ENCODE measurements around the gene SGMS1.
"Not testable (repeated sequence)": the region's sequence is repeated elsewhere in the genome, so short reads cannot be mapped to it uniquely, and the experiment has no call there.

SGMS1 gene

DNA sequence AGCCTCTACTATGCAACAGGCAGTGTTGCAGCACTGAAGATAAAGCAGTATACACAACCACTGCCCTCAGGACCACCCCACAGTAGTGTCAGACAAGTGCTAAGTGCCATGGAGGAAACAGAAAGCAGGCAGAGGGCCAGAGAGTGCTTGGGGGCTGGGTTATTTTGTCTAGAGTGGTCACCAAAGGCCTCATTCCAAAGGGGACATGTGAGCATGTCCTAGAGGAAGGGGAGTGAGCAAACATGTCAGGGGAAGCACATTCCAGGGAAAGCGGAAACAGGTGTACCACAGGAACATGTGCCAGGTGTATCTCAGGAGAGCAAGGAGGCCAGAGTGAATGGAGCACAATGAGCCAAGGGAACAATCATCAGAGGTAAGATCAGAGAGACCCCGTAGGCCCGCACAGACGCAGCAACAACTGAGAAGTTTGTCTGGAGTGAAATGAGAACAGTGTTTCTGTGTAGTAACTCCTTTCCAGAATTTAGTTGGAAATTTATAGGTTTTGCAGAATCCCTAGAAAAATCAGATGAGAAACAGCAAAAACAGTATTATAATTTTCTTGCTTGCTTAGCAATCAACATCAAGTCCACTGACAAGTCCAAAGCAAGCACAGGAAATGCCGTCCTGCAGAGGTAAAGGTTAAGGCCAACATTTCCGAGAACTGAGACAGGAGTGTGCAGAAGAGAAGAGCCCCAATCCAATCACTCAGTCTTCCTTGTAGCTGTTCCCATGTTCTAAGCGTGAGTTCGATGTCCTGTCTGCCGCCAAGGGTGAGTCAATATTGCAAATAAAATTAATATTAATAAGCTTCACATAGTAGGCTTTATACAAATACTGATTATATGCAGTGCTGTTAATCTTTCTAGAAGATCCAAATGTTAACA is 67.3 kb downstream of the SGMS1 start:
- no peak for DNase-seq

DNA sequence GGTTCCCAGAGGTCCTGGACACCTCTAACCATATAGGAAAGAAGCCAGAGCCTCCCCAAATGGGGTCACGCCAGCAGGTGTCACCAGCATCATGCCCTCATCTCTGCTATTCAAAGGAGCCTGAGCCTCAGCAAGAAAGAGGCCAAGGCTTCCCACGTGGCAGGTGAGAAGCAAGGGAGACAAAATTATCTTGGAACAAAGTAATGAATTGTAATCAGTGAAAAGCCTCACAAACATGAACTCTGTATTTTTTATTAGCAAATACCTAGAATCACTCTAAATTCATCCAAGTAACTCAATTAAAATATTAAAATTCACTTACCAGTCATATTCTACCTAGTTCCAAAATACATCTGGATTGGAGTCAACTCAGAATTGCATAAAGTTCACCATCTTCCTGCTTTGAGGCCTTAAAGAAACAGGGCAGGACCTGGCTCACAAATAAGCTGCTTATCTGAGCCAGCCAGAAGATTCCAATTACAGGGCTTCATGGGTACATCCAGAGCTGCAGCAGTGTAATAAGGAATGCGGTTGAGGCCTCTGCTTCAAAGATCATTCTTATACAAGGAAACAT is 68.7 kb downstream of the SGMS1 start:
- peak; percentile 43 for DNase-seq

DNA sequence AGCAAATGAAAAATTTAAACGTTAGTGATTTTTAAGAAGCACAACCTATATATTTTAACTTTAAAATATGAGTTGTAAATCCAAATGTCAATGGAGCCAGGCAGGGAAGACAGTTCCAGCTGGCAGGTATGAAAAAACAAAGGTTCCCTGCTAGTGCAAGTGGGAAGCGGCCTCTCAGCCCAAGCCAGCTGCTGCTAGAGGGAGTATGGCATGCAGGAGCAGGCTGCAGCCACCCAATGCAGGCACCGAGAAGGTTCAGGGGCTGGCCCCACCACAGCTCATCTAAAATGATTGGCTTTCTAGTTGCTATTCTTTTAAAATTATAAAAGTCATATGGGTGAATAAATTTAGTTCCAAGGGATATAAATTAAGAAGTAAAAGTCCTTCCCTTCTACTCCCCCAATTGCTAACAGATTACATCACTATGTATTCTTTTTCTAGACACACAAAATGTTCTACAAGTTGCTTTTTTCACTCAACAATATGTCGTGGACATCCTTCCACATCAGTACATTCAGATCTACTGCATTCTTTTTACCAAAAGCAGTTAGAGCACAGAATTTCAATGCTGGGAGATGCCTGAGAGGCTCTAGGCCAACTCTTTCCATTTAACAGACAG is 69.3 kb downstream of the SGMS1 start:
- no peak for DNase-seq

DNA sequence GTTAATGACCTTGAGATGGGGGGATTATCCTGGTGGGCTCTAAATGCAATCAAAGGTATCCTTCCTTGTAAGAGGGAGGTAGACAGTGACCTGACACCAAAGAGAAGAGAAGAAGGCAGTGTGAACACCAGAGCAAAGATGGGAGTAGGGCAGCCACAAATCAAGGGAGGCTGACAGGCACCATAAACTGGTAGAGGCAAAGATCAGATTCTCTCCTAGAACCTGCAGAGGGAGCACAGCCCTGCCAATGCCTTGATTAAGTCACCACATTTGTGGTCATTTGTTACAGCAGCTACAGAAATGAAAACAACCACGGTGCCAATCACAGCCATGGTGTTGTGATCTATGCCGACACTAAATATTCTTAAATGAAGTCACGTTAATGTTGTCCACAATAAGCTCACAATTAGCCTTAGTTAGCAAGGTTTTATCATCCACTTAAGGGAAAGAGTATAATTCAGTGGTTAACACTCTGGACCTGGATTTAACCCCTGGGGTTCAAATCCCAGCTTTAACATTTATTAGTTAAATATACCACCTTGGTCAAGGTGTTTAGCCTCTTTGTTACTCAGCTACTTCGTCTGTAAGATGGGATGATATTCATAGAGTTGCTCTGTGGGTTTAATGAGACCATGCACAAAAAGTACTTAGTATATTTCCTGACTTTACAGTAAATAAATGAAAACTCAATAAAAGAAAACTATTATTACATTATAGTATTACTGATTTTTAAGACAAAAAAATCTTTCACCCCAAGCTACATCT is 70.8 kb downstream of the SGMS1 start:
- no peak for DNase-seq

DNA sequence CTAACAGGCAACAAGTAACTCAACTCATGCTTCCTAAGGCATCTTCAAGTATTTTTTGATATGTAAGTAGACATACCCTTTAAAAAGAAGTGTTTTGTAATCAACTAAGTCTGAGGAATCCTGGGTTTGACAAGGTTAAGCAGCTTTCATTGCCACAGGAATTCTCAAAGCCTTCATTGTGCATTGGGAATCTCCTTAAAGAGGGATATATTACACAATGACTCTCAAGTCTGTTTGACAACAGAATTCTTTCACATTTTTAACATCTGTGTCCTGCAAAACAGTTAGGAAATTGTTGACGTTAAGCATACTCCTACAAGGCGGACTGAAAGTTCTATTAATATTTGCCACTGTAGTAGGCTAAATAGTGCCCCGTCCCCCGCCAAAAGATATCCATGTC is 71.4 kb downstream of the SGMS1 start:
- DNase-seq: peak; percentile 76

DNA sequence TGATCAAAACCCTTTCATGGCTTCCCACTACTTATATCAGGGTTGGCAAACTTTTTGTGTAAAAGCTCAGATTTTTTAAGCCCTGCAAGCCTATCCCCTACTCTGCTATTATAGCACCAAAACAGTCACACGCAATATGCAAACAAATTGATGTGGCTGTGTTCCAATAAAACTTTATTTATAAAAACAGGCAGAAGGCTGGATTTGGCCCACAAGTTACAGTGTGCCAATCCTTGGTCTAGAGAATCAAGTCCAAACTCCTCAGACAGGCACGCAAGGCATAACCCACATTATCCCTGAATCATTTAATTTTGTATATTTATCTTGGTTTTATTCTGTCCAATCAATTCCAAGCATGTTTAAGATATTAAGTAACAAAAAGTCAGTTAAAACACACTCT is 71.9 kb downstream of the SGMS1 start:
- DNase-seq: no peak

DNA sequence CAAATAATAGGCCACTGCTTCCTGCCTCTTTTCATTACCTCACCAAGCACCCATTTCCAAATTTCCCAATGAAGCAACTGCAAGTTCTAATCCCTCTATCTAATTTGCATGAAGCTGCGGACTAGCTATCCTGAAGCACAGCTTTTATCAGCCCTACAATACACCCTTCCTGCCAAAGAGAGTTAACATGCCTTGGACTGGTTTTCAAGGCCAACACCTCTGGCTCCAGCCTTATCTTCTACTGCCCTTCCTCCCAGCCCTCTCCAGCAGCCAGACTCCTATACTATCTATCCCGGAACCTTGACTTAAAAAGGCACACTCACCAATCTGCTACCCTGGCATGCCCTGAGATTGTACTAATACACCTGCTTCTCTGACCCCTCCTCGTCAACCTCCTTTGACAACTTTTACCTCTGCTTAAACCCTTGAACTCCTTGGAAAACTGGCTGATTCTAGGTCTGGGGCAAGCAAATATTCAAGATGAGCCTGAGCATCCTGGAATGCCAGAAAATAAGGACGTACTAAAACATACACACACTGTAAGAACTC is 73.4 kb downstream of the SGMS1 start:
- DNase-seq: no peak

DNA sequence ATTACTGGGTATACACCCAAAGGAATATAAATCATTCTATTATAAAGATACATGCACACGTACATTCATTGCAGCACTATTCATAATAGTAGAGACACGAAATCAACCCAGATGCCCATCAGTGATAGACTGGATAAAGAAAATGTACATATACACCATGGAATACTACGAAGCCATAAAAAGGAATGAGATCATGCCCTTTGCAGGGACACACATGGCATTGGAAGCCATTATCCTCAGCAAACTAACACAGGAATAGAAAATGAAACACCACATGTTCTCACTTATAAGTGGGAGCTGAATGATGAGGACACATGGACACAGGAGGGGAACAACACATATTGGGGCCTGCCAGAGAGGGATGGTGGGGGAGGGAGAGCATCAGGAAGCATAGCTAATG is 74.6 kb downstream of the SGMS1 start:
- DNase-seq: not testable (repeated sequence)

DNA sequence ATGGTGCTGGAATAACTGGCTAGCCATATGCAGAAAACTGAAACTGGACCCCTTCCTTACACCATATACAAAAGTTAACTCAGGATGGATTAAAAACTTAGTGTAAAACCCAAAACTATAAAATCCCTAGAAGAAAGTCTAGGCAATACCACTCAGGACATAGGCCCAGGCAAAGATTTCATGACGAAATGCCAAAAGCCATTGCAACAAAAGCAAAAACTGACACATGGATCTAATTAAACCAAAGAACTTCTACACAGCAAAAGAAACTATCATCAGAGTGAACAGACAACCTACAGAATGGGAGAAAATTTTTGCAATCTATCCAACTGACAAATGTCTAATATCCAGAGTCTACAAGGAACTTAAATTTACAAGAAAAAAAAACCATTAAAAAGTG is 75.3 kb downstream of the SGMS1 start:
- DNase-seq: peak; percentile 50

DNA sequence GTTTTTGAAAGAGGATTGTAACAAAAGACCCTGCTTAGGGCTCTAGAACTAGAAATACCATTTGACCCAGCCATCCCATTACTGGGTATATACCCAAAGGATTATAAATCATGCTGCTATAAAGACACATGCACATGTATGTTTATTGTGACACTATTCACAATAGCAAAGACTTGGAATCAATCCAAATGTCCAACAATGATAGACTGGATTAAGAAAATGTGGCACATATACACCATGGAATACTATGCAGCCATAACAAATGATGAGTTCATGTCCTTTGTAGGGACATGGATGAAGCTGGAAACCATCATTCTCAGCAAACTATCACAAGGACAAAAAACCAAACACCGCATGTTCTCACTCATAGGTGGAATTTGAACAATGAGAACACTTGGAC is 77.5 kb downstream of the SGMS1 start:
- not testable (repeated sequence) for DNase-seq

DNA sequence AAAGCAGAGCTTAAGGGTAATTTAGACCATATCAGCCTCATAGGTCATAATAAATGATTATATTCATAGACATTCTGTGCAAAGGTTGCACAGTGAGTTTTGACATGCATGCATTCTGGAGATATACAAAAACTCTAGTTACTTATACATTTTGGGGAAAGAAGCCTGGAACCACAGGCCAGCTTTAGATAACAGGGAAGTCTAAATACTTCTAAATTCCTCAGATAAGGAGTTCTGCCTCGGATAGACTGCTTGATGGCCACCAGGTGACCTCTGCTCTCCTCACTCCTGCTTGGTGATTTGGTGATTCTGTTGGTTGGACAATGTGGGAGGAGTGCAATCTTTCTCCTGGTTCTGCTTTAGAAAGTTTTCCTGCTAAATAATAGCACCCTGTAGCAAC is 77.9 kb downstream of the SGMS1 start:
- DNase-seq: no peak

DNA sequence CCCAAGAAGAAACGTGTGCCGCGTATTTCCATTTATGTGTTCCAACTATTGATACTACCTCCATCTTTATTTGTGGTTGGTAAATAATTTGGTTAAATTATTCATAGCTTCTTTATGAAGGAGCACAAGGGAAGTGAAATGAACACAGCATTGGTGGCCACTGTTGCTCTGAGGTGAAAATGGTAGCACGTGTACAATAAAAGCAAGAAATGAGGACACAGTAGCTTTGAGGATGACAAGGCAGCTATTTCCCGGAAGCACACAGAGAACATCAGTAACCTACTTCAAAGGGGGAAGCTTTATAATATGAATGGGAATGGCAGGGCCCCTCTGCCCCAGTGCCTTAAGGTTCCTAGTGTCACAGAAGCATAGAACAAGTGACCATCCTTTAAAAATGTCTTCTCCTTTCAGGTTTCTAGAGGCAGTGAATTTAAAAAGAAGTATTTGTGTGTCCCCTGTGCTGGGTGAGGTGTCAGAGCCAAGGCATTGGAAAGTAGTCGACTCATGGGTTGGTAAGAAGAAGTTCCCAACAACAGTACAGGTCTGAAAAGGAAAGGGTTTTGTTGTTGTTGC is 78.8 kb downstream of the SGMS1 start:
- no peak for DNase-seq

DNA sequence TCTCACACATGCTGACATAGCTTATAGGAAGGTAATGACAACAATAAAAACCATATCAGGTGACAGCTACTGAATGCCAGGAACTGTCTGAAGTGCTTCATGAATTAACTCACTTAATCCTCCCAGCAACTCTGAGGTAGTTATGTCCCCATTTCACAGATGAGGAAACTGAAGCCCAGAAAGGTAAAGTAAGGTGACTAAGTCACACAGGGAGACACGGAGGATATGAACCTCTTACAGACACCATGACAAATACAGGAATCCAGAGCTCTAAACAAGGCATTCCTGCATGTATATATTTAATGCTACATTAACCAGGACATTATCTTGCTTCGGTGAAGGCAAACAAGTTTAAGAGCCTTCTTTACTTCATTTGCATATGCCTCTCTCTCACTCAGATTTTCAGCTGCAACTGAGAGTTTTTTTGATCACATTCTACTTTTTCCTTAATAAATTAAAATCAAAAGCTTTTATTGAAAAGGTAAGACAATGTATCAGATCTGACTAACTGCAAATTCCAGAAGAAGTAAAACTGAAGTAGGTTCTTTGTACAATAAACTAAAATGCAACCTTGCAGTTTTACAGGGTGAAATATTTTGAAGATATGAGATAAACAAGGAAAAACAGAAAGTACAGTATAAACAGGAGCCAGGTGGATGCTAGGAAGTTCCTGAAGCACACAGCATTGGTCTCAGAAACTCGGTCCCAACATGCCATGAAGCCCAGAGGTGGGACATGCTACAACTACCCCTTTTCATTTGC is 79.5 kb downstream of the SGMS1 start:
- no peak for DNase-seq

DNA sequence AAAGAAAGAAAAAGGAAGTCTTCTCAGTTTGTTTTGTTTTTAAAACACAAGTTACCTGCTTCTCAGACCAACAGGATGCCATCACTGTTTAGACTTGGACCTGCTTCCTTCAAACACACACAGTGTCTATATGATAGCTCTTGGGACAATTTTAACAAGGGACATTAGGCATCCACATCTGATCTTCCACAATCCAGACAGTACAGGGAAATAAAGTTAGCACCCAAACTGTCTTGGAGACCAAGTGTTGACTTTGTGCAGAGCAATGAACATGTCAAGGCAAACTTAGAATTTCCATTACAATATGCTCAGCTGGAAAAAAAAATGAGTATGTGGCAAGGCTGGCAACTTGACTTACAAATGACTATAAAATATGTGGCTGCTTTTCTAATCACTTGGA is 80.9 kb downstream of the SGMS1 start:
- DNase-seq: no peak

DNA sequence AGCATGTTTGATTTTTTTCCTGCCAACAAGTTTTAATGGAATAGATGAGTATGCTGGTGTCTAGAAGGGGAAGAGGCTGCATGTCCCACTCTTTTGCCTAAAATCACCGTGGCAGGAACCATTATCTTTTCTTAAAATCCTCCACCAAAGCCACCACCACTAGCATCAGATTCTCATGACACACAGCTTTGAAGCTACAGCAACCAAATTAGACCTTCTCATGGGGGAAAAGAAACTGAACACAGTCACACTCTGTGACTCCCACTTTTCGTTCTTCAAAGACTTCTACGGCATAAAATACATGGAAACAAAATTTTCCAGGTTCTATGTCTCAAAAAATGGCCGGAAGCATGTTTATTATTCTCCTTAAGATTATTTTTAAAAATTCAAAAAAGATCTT is 81.8 kb downstream of the SGMS1 start:
- no peak for DNase-seq

DNA sequence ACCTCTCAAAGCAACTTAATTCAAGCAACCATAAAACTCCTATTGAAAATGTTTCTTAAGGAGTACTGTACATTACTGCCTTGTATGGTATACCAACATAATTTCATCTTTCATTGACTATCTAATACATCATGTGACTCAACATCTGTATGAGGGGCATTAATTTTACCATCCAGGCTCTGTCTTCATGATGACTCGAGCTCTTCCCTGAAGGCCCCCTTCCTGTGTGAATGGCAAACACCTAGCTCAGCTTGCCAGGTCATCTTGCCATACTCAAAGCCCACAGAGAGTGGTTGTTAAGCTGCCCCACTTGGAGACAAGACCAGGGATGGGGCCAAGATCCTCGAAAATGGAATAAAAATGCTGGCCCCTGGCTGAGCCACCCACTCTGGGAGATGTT is 82.4 kb downstream of the SGMS1 start:
- no peak for DNase-seq

DNA sequence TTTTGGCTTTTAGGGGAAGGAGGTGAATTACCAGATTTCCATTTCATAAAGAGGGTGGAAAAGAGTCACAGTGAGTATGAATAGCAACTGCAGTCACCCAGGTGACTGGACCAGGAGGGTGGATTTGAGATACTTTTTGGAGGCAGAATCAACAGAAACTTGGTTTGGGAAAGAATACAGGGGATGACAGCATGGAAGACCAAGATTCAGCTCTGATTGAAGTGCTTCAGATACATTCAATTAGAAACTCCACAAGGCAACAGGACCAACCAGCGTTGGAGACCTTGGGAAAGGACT is 83.0 kb downstream of the SGMS1 start:
- DNase-seq: no peak

DNA sequence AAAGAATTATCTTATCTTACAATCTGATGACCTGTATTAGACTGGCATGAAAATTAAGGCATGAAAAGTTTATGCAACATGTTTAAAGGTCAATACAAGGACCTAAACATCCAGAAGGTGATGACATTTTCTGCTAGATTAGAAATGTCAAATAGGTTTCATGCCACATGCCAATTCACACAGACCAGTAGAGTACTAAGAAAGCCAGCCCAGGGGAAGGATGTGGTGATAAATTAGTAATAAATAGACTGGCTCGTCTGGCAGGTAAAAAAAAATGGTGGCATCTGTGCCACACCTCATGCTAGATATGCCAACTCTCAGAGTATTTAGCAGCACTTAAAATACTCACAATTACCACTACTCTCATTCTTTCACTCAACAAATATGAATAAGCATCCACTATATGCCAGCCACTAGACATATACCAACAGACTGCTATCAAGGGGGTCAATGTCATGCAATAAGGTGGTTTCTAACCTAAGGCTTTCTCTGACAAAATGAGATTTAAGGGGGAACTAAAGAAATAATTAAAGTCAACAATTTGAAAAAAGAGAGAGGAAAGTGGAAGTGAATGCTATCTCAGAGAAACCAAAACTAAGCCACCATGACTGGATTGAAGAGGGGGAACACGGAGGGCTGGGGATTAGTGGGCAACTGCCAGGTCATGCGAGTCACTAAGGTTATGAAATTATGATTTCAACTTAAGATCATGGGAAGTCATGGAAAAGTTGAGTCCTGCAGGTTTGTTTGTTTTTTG is 83.5 kb downstream of the SGMS1 start:
- DNase-seq: no peak

DNA sequence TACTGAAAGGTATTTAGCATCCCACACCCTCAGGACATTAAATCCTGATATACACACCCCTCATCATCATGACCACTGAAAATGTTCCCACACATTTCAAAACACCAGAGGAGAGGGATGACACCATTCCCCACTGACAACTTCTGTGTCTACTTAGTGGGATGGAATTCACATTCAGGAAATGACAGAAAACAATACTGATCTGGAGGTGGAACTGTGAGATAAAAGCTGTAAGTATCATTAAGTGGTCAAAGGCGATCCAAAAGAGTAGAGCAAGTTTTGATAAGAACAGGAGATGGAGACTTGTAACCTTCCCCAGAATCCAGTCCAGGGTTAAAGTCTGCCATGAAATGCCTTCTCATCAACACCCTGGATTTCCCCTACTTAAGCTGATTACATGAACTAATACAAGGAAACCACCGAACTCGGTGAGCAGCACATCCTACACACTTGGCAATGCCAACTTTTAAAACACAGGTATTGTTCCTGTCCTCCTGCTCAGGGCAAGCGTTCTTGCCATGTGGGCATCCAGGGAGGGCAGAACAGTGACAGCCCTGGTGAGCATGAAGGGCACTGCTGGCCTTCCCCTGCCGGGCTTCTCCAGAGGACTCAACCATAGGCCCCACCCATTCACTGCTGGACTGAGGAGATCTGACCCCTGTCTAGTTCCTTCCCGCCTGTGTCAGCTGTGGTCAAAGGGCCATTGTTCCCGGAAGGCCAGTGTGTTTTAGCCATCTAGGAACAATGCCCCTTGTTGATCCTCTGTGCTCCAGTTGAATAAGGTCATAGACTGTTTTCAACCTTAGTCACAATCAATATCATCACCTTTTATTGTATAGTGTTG is 85.0 kb downstream of the SGMS1 start:
- no peak for DNase-seq

DNA sequence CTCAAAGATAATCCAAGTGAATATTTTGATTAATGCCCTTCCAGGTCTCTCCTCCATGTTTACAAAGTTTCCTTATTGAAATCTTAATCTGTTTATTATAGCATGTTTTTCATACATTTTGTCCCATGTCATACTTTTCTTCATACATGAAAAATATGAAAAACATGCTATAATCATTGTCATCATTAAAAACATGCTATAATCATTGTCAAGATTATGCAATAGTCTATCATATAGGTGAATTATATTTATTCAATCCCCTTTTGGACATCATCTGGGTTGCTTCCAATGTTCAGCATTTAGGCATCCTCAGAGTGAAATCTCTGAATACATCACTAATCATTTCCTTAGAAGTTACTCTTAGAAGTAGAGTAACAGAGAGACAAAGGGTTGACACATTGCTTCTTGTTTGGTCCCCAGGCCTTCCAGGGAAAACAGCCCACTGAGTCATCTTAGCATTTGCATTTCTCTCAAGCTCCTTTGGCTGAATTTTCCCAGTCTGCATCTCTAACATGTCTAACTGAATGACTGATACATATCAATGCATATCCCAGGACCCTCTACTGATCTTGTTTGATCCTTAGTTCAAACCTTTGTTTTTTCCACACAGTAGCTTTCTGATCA is 87.0 kb downstream of the SGMS1 start:
- peak; percentile 8 for DNase-seq
